Thymus (tissue), 2 donors: ENCODE results near the gene MCM8. TPM values are rescaled to one million over a fixed set of nuclear protein-coding genes. Genes with fewer than 3 reads are reported as not detected.

Experiments
- polyA plus RNA-seq: library from polyadenylated mRNA; stranded (reverse); fragments of 200-250 nt; gene quantifications from one replicate; pipeline ENCODE4 v1.2.3, GENCODE V29; 2013
- total RNA-seq: library from RNA; stranded (reverse); fragments of 120-200 nt; gene quantifications from one replicate; pipeline ENCODE4 v1.2.4, GENCODE V29; 2013
- donor health status: healthy.

MCM8 gene
- total and polyA plus RNA-seq, 2 donors, result 4.9 to 15.4 TPM

Other genes starting within 250 kb of the MCM8 start
- gene SHLD1, start 200.3 kb upstream of the MCM8 start, total RNA-seq, result 11.2 TPM
- 16.4 TPM for gene SHLD1, start 200.3 kb upstream of the MCM8 start, polyA plus RNA-seq
- gene CHGB, start 39.1 kb upstream of the MCM8 start, total RNA-seq, result 1.0 TPM
- 4.3 TPM for gene CHGB, start 39.1 kb upstream of the MCM8 start, polyA plus RNA-seq
- gene TRMT6, start 119 bp upstream of the MCM8 start, total RNA-seq, result 14.8 TPM
- 18.9 TPM for gene TRMT6, start 119 bp upstream of the MCM8 start, polyA plus RNA-seq
- gene CRLS1, start 55.5 kb downstream of the MCM8 start, total RNA-seq, result 47.7 TPM
- 69.1 TPM for gene CRLS1, start 55.5 kb downstream of the MCM8 start, polyA plus RNA-seq
- gene LRRN4, start 103.4 kb downstream of the MCM8 start, total RNA-seq, result 0.05 TPM
- 0.02 TPM for gene LRRN4, start 103.4 kb downstream of the MCM8 start, polyA plus RNA-seq
- 3.7 TPM for gene FERMT1, start 172.4 kb downstream of the MCM8 start, total RNA-seq
- gene FERMT1, start 172.4 kb downstream of the MCM8 start, polyA plus RNA-seq, result 5.8 TPM